D341Med (cell line): ENCODE measurements around the gene TMPRSS4.

Experiments used
- DNase-seq: peaks from one replicate; pipeline ENCODE4 v3.0.0; 2012; ENCODE audit warnings: low spot score

The TMPRSS4 gene, protein sequence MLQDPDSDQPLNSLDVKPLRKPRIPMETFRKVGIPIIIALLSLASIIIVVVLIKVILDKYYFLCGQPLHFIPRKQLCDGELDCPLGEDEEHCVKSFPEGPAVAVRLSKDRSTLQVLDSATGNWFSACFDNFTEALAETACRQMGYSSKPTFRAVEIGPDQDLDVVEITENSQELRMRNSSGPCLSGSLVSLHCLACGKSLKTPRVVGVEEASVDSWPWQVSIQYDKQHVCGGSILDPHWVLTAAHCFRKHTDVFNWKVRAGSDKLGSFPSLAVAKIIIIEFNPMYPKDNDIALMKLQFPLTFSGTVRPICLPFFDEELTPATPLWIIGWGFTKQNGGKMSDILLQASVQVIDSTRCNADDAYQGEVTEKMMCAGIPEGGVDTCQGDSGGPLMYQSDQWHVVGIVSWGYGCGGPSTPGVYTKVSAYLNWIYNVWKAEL

DNA sequence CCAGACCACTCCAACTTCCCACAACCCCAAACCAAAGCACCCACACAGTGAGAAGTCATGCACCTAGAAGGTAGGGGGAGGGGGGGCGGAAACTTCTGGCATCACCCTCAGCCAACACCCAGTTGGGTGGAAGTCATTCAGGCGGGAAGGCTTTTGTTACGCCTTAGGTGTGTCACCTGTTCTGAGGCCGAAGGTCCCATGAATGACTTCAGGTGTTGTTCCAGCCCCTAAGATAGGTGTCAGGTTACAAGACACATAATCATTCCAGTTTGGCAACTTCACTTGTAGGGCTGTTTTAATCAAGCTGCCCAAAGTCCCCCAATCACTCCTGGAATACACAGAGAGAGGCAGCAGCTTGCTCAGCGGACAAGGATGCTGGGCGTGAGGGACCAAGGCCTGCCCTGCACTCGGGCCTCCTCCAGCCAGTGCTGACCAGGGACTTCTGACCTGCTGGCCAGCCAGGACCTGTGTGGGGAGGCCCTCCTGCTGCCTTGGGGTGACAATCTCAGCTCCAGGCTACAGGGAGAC is at the start of gene TMPRSS4:
Gene TMPRSS4 (plus strand): TSS at position 325 of the 528 bp plus-strand sequence. CDS start 225 bp downstream, outside the sequence.
- DNase-seq, result no peak

DNA sequence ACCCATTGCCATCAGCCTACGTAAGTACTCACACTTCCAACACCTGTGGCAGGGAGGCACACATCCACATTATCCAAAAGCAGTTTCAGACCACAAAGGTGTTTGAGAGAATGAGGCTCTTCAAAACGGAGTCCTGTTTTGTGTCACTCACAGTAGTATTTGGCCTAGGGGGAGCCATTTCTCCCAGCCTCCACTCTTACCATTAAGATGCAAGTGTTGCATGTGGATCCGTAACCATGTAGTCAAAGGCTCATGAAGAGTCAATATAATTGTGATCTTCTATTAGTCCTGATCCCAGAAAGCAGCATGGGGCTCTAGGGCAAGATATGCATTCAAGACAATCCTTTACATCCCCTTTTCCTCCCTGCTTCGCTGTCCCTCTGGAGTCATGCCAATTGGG is 49.2 kb upstream of the TMPRSS4 start:
- no peak for DNase-seq

DNA sequence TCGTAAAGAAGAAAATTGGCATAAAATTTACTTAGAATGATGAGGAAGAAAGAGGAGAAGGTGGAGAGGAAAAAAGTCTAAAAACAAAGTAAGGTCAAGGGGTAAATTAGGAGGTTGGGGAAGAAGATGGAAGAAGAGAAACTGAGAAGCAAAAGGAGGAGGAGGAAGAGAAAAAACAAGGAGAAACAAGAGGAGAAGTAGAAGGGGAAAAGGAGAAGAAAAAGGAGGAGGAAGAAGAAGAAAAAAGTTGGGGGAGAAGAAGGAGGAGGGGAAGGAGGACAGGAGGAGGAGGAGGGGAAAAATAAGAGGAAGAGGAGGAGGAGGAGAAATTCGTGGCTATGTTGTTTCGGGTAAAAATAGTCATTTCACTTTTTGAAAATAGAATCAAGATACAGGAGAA is 48.3 kb upstream of the TMPRSS4 start:
- DNase-seq, result no peak

DNA sequence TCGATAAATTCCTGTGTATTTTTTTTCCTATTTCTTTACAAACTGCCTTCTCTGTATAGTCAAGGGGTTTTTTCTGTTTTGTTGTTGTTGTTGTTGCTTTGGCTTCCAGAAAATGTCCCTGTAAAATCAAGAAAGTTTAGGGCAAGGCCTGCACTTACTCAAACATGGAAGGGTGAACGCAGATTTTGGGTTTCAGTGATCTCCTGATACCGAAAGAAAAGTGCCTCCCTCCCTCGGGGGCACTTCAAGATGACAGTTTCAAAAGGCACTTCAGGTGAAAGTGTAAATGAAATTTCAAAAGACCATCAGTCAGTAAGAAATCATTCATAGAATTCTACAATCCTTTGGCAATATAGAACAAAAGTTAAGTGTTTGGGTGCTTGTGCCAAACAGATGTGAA is 43.4 kb upstream of the TMPRSS4 start:
- DNase-seq, result no peak

DNA sequence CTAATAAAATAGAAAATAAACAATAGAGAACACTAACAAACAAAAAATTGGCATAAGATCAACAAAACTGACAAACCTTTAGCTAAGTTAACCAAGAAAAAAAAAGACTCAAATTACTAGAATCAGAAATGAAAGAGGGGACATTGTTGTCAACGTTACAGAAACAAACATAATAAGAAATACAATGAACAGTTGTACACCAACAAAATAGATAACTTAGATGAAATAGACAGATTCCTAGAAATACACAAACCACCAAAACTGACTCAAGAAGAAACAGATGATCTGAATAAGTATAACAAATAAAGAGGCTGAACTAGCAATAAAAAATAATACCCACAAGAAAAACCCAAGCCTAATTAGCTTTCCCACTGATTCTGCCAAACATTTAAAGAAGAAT is 34.7 kb upstream of the TMPRSS4 start:
- no peak for DNase-seq

DNA sequence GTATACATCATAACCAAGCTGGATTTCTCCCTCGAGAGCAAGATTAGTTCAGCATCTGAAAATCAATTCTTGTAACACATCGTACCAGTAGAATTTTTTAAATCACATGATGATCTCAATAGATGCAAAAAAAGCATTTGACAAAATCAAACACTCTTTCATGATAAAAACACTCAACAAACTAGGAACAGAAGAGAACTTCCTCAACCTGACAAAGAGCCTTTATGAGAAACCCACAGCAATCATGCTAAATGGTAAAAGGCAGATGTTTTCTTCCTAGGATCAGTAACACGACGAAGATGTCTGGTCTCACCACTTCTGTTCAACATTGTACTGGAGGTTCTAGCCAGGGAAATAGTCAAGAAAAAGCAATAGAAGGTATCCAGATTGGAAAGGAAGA is 34.1 kb upstream of the TMPRSS4 start:
- DNase-seq, result no peak

DNA sequence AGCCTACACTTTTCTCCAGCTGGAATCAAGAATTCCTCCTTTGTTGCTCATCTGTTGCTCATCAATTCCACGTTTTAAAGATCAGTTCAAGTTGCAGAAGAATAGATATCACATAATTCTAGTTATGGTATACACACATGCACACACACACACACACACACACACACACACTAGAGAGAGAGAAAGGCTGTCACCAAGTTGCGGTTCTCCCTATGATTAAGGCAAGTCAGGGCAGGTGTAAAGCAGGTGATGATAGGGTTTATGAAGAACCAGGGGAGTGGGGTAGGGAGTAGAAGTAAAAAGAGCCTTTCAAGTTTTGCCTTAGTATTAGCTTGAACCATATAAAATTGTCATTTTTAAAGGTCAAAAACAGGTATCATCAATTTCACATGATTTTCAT is 31.7 kb upstream of the TMPRSS4 start:
- DNase-seq, result no peak

DNA sequence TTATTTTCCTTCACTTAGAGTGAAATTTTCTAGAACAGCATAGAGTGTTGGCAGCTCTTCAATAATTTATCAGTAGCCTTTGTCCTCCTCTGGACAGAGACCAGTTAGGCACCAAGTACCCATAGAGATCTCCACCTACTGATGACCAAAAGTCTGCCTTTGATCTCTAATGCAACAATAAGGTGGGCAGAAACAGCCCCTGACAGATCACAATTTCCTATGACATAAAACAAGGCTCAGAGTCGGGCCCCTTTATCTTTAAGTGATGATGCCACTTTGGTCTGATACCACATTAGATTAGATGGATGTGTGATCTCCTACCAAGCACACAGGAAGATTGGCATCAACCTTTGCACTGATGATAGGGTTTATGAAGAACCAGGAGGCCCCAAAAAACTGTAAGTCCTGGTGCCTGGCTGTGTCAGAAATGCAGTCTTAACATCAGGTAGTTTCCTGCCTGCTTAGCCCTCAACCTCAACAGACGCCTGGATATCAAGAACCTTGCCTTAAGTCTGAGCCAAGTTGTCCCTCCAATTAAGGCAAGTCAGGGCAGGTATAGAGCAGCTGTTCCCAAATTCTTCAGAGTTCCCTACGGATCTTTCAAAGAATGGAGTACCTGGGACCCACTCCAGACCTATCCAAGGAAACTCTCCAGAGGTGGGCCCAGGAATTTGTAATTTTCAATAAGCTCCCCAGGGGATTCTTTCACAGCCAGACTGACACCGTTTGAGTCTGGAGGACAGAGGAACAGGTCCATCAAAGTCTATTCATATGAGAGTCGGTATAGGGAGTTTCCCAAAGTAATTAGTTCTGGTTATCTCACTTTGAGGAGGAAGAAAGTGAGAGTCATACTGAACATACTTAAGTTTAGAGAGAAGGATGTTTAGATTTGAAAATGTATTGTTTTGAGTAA is 30.6 kb upstream of the TMPRSS4 start:
- no peak for DNase-seq

DNA sequence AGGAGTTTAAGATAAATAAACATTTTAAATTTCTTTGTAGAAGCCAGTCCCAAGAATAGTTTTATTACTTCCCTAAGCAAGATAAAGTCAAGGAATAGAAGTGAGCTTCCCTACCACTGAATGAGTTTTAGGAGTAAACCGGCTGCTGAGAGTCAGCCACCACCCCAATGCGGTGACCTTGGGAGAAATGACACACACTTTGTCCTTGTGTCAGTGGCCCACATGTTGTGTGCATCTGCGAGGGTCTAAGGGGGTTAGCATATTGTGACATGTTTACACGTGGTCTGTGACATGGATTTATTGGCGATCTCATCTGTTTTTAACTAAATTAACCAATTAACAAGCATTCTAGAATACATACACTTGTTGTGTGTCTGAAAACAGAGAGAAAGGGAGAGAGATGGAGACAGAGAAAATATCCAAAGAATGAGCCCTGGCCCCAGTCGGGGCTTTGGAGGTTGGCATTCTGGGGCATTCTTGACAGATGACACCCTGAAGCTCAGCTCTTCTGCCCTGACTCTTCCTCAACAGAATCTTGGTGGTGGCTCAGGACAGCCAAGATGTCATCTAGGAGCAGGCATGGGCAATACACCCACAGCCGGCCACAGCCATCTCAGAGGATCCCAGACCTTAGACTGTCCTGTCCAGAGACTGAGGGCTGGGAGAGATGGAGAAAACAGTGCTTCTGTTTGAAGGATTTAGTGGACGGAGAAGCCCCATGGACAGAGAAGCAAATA is 29.7 kb upstream of the TMPRSS4 start:
- no peak for DNase-seq

DNA sequence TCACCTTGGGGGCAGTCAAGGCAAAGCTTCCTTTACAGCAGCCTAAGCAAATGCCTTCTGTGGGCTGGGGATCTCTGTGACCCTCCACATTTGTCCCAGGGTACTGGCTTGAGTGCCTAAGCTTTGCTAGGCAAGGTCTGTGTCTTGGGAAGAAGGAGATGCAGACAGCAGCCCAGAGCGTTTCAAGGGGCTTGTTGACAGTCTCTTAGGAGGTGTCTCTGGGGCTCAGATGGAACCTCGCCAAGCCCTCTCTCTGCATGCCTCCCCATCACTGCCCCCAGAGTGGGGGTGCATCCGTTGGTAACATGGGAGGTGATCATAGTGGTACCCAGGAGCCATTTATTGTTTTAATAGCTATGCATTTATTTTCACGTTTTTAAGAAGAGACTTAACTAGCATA is 29.1 kb upstream of the TMPRSS4 start:
- no peak for DNase-seq

DNA sequence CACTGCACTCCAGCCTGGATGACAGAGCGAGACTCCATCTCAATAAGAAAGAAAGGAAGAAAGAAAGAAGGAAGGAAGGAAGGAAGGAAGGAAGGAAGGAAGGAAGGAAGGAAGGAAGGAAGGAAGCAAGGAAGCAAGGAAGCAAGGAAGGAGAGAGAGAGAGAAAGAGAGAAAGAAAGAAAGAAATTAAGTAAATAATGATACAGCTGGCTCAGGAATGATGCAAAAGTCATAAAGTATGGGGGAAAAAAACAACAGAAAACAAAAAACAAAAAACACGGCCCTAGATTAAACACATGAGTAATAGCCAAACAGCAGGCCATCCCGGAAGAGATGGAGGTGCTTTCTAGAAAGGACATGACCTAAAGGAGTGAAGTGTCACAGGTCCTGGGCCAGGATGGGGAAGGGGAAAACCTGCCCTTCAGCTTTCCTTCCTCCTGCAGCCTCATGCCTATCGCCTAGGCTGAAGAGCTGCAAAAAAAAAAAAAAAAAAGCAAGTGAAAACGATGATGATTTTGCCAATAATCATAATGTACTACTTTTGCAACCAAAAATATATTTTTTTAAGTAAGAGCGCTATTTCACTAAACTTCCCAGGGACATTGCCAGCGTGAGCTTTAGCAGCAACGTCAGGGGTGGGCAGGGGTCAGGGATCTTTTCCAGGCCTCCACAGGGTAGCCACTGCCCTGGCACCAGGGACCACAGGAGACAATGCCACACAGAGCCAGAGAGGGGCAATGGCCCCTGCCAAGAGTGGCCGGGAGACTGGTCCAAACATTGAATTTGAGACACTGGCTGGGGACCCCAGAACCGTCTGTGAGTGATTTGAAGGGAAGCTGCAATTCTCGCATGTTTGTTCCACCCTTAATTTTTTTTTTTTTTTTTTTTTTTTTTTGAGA is 28.2 kb upstream of the TMPRSS4 start:
- DNase-seq, result no peak

DNA sequence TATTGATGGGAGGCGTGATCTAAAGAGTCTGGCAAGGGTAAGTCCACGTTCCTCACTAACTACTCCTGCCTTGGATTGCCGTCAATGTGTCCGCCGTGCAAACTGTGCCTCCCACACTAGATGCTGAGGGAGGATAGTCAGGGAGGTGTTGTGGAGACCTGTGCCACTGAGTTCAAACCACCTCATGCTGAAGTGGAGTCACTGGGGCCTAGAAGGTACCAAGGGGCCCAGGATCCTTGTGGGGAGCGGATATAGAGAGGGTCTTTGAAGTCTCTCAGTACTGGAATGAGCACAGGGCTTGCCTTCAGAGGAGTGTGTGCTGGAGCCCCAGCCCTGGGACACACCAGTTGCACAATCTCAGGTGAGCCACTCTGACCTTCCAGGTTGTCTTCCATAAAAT is 27.1 kb upstream of the TMPRSS4 start:
- no peak for DNase-seq

DNA sequence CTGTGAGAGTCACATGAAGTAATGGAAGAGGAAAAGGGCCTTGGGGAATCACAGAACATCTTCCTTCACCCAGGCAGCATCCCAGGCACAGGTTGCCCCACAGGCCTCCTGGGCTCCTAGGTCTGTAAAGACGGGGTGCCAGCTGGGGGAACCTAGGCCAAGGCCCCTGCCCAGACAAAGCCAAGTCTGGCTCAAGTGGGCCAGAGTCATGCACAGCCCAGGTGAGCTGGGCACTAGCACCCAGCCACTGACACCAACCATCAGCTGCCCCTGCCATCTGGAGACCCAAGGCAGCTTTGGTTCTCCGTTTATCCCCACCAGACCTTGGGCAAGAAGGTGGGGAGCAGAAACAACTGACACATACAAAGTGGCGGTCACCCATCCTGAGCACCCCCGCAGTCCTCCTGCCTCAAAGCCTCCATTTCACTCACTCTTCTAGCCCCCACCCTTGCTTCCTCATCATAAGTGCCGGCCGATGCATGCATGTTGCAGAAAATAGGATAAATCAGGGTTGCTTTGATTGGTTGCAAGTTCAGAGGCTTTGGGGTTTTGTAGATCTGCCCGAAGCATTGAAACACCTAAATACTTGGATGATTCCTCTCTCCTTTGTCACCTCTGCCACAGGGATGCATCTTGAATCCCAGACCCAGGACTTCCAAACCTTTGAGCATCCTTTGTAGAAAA is 26.5 kb upstream of the TMPRSS4 start:
- no peak for DNase-seq

DNA sequence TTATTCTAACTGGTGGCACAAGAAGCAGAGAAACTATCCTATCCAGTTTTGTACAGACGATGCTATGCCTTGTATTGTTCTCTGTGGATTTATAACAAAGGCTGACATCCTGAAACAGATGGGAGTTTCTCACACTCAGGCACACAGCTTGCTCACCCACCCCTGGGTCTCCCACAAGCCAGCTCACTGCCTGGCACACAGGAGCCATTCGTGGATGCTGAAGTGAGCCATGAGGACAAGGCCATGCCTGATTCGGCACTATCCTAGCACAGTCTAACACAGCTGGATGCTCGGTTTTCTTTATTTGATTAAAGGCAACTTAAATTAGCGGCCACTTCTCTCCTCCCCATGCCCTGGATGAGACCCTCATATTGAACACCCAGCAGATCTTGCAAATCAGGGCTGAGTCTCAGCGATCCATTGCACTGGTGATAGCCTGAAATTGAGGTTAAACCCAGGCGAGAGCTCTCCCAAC is 25.7 kb upstream of the TMPRSS4 start:
- no peak for DNase-seq

DNA sequence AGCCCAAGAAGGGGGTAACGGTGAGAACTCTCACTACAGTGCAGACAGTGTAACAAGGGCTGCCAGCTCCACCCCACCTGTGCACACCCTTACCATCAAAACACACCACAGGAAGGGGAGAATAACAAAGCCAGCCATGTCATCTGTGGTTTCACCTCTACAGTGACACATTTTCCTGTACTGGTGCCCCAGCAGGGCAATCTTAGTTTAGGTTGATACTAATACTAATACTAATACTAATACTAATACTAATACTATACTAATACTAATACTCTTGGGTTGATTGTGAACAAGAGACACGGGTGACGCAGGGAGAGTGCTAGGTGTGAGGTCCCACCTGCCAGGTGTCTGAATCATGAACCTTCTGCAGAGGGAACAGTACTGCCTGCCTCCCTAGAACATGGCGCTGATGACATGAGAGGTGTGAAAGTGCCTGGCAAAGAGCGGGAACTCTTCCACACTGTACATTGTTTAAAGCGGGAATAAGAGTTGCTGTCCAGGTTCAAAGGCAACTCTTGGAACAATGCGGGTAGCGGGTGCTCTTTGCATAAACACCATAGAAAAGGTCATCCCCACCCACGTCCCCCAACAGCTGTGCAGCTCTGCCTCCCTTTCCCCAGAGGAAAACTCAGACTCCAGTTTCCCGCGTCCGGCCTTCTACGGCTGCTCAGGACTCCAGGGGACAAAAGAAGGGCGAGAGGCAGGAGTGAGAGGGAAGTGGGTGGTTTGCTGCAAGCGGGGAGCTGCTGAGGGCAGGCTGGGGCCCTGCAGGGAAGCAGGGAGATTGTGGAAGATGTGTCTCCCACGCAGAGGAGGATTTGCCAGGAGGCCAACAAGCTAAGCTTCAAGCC is 25.0 kb upstream of the TMPRSS4 start:
- no peak for DNase-seq

DNA sequence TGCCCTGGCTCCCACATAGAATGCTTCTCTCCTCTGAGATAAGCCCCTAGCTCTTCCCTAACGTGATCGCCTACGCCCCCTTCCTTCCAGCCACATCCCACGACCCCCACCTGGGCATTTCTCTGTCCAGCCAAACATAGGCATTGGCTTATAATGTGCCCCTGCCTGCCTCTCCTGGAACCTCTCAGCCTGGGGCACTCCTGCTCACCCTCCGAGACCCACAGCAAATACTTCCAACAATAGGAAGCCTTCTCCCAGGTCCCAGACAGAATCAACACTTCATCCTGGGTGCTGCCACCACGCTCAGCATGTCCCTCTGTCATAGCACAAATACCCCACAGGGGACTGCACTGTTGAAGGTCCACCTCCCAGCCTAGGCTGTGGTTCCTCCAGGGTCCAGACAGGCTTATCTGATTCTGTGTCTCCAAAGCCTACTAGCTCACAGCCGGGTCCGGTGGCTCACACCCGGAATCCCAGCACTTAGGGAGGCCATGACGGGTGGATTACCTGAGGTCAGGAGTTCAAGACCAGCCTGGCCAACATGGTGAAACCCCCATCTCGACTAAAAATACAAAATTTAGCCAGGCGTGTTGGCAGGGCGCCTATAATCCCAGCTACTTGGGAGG is 24.2 kb upstream of the TMPRSS4 start:
- no peak for DNase-seq

DNA sequence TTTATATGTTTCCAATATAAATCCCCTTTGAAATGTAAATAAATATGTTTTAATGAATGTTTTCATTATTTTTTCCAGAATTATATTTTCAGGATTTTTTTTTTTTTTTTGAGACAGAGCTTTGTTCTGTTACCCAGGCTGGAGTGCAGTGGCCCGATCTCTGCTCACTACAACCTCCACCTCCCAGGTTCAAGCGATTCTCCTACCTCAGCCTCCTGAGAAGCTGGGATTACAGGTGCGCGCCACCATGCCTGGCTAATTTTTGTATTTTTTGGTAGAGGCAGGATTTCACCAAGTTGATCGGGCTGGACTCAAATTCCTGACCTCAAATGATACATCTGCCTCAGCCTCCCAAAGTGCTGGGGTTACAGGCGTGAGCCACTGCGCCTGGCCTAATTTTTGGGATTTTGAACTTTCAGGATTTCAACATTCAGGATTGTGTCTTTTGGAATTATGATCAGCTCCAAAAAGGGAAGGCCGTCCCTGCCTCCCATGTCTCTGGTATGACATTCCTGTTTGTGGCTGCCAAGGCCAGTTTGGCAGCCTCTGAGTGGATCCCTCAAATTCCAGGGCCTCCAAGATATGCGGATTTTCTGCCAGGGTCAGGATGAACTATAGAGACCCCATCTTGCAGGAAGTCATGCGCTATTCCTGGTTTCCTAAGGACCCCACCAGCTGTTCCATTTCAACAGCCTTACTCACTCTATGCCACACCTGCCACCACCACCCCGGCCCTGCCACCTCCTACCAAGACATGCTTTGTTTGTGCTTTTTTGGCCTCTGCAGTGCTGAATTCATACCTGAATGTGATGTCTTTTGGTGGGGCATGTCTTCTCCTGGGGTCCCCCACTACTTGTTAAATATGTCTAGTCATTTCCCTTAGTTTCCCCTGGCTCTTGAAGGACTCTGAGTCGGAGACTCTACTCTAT is 21.9 kb upstream of the TMPRSS4 start:
- DNase-seq, result no peak

DNA sequence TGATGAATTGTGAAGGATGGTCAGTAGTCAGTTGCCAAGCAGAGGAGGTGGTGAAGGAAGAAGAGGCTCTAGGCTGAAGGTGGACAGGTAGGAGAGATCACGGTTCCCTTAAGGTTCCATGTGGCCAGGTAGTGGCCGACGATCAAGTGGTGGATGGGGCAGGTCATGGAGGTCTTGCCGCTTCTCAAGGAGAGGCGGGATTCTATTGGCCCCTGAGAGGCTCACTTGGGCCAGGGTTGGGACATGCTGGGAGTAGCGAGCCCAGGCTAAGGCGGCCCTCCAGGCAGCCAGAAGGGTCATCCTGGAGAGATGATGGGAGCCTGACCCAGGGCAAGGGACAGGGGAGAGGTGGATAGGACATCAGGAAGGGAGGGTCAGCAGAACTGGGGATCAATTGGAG is 20.9 kb upstream of the TMPRSS4 start:
- DNase-seq, result no peak
